HTR-8/SVneo (cell line): Measurements from ENCODE around the gene TMC7.

Experiments used
- DNase-seq: peaks from one replicate; pipeline ENCODE4 v3.0.0; 2011; ENCODE audit warnings: low spot score, mixed read lengths; ENCODE audit not compliant: insufficient read length
- FAIRE-seq: peaks from 2 replicates; lab custom pipeline; 2011; peaks lifted over from hg19 to GRCh38; lab: Jason Lieb, UNC

TMC7 gene

DNA sequence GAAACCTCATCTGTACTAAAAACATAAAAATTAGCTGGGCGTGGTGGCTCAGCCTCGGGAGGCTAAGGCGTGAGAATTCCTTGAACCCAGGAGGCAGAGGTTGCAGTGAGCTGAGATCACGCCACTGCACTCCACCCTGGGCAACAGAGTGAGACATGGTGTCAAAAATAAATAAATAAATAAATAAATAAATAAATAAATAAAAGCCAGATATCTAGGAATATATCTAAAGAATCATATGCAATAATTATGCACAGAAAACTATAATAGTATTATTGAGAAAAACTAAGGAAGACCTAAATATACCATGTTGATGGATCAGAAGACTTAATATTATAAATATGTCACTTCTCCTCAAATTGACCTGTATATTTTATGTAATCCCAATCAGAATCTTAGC, 37.0 kb downstream of the TMC7 start:
- DNase-seq (no peak), FAIRE-seq (no peak)

DNA sequence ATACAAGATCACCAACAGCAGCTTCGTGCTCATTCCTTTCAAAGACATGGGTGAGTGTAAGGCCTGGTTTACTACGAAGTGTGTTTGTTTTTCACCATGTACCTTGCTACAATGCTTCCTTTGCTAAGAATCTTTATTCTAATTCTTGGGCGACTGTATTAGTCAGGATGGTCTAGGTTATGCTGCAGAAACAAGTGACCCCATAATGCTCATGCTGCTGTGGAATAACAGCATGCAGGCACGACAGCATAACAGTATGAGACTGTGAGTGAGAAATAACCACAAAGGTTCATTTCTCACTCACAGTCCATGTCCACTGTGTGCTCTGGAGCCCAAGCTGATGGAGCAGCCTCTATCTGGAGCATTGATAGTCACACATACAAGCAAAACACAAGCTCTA, 38.0 kb downstream of the TMC7 start:
- no peak for FAIRE-seq
- DNase-seq = no peak

DNA sequence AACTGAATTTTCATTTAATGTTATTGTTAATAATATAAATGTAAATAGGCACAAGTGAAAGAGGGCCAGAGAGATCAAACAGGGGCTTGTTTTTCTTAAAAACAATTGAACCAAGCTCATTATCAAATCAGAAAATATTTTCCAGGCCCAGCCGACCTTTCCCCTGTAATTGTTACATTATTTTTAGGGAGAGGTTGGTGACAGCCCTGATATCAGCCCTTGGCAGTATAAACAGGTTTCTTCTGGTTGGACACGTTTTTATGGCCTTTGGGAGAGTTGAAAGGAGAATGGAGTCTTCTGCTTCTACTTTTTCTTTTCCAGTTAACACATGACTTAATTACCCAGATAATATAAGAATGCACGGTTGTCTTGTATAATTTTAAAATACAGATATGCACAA, 43.7 kb downstream of the TMC7 start:
- DNase-seq (no peak), FAIRE-seq (no peak)

DNA sequence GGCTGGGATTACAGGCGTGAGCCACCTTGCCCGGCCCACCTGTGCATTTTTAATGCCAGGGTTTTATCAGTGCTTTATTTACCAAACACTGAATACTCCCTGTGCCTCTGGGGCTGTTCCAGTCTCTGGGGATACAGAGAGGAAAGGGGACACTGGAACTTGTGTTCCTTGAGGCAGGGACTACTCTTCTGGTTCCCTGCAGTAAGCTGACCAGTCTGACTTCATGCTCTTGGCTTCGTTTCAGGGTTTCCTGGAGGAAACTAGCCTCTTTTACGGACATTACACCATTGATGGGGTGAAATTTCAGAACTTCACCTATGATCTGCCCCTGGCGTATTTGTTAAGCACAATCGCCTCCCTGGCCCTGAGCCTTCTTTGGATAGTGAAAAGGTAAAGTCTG, 46.2 kb downstream of the TMC7 start:
- DNase-seq (no peak), FAIRE-seq (no peak)

DNA sequence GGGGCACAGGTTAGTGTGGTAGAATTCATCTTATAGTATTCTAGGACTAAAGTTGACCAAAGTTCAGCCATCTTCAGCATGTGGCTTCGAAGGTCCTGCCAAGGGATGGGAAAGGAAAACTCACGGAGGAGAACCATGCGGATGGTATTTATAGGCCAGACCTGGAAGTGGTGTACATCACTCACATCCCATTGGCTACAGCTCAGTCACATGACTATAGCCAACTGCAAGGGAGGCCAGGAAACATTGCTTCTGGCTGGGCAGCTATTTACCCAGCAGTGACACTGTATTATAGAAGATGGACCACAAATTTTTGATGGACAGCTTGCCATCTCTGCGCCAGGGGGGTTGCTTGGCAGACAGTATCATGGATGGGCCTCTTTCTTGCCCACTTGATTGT, 48.0 kb downstream of the TMC7 start:
- no peak for FAIRE-seq

DNA sequence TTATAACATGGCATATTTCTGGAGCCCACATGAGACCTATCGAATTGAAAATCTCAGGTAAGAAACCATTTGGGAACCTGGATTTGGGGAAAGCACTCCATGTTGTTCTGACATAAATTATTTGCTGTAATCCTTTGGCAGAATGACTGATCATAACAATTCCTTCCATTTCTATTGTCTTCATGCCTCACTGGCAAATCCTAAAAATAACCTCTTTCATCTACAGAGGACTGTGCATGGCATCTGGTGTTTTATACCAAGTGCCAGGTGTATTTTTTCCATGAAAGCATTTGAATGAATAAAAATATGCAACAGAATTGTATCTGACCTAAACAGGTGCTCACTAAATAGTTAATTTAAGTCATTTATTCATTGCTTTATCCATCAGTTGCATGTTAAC, 50.0 kb downstream of the TMC7 start:
- FAIRE-seq (no peak), DNase-seq (no peak)

More for the DNA sequence above, 48.0 kb downstream of the TMC7 start:
- no peak for DNase-seq

DNA sequence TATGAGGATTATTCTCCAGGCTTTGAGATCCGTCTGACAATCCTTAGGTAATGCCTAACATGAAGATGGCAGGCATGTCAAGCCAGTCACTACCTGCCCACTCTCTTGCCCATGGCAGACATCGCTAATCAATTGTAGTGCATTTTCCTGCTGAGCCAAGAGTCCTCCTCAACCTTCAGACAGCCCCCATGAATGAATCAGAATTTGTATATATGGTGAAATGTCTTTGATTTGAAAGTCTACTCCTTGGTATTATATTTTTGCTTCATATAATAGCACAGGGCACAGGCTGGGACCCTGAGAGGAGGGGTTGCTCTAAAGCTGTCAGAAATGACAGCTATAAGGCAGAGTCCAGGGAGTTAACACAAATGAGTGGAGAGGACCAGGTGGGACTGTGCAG, 56.7 kb downstream of the TMC7 start:
- no peak for FAIRE-seq
- no peak for DNase-seq

DNA sequence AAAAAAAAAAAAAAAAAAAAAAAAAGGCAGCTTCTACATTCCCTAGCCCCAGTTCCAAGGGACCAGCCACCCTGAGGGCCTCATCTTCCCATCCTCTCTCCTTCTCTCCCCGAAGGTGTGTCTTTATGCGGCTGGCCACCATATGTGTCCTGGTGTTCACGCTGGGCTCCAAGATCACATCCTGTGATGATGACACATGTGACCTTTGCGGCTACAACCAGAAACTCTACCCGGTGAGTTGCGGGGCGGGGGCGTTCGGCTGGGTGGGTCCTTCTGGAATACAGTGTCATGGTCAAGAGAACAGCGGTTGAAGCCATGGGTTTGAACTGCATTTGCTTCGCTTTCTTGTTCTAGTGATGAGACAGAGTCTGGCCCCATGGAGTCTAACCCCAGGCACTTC, 61.0 kb downstream of the TMC7 start:
- no peak for DNase-seq
- FAIRE-seq = no peak

DNA sequence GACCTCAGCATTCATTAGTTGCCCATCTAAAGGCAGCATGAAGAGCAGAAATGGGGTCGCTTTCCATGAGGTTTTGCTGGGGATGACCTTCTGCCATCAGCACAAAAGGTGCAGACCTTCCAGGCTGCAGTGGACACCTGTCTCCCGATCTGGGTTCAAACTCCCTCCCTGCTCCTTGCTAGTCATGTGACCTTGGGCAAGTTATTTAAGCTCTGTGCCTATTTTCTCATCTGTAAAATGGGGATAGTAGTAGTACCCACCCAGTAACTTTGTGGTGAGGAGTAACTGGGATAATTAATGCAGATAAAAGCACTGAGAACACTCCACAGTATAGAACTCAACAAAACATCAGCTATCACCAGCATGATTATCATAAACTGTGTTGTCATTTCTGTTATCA, 62.3 kb downstream of the TMC7 start:
- FAIRE-seq (no peak), DNase-seq (no peak)

DNA sequence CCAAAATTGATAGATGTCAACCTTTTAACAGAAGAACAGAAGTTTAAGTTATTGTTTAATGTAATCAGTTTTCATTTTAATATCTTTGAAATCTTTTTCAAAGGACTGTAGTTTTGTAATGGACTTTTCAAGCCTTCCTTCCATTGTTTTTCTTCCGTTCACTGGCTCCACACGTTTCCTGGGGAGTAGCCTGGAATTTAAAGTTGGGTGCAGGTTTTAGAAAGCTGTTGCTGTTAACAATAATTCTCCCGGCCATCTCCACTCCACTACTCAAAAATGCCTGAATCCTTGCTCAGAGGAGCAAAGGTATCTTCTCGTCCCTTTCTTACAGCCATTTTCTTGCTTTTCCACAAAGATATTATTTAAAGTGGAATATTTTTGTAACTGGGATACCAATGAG, 79.0 kb downstream of the TMC7 start:
- DNase-seq (no peak), FAIRE-seq (no peak)

DNA sequence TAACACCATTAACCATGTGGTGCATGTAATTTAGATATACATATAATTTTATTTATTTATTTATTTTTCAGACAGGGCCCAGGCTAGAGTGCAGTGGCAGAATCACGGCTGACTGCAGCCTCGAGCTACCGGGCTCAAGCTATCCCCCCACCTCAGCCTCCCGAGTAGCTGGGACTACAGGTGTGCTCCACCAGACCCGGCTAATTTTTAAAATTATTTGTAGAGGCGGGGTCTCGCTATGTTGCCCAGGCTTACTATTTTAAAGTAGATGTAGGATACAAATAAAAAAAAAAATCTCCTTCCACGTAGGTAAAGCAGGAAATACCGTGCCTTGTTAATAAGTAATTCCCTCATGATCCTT, 83.2 kb downstream of the TMC7 start:
- FAIRE-seq (no peak), DNase-seq (no peak)

DNA sequence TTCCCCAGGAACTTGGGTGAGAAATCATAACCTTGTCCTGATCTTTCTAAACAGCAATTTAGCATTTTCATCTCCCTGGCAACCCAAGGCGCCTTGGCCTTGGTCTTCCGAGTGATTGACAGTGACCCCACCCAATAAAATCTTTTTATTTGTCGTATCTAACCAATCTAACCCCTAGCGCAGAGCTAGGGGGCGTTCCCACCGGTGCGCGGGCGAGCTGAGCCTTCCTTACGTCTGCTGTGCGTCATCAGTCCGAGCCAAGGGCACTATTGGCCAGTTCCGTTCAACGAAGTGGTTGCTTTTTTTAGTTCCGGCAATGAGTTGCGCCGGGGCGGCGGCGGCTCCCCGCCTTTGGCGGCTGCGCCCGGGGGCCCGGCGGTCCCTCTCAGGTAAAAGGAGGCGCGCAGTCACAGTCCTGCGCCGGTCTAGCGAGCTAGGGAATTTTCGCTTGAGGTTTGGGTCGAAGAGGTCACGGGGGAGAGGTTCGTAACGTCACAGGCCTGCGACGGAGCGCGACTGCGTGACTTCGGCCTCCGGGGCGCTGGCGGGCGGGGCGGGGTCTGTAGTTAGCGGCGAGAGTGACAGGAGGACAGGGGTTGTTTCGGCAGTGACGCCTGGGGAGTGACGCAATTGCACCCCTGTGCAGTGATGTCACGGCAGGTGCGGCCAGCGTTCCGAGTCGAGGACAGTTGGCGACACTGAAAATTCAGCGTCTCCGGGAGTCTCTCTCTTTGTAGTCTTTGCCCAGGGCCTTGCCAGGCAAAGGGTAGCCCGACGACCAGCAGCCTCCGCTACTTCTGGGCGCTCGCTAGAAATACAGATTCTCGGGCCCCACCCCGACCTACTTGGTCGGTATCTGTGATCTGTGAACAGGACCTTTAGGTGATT, 83.9 kb downstream of the TMC7 start, which contains the start of gene COQ7:
COQ7 (plus strand) TSS at position 266 of the 888 bp plus-strand sequence; CDS start at position 317, 51 bp downstream.
- peak; percentile 98 for DNase-seq
- peak; percentile 73 for FAIRE-seq

DNA sequence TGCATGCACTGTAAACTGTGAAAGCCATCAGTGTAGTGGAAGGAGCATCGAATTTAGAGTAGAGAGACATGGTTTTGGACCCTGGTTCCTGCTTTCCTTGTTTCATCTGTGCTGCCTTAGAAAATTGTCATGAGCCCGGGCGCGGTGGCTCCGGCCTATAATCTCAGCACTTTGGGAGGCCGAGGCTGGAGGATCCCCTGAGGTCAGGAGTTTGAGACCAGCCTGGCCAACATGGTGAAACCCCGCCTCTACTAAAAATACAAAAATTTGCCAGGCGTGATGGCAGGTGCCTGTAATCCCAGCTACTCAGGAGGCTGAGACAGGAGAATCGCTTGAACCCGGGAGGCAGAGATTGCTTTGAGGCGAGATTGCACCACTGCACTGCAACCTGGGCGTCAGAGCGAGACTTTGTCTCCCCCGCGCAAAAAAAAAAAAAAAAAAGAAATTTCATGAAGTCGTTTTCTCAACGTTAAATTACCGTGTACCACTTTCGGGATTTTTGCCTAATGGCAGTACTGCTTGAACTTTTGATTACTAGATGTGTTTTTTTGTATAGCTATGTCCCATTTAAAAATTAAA, 84.6 kb downstream of the TMC7 start:
- DNase-seq (no peak), FAIRE-seq (no peak)

DNA sequence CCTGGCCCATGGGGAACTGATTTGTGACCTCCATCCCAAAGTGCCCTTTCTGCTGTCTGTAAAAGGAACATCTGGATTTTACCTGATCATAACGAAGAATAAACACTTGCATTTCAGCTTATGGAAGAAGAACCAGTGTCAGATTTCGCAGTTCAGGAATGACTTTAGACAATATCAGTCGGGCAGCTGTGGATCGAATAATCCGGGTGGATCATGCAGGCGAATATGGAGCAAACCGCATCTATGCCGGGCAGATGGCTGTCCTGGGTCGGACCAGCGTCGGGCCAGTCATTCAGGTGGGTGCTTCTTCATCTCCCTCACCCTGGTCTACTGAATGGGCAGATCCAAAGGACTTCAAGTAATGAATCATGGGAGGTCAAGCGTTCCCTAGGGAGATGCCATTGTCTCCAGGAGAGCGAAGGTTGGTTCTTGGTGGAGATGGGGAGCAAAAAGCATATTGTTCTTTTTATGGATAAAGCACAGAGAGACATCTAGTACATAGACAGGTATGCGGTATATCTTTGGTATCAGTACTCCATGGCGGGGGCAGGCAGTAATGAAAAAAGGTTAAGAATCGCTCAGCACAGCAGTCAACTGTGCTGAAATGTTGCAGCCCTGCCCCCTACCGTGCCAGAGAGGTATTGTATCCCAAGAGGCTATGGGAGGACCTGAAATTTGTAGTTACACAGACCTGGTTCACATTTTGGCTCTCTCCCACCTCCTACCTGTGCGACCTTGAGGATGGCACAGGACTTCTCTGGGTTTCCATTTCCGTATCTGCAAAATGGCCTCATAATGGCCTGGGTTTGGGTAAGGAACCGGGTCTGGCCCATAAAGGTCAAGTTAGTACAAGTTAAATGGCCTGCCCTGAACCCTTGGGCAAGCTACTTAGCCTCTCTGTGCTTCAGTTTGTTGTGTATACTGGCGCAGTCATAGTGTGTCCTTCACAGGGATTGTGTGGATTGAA, 88.4 kb downstream of the TMC7 start:
- no peak for FAIRE-seq
- peak; percentile 19 for DNase-seq

DNA sequence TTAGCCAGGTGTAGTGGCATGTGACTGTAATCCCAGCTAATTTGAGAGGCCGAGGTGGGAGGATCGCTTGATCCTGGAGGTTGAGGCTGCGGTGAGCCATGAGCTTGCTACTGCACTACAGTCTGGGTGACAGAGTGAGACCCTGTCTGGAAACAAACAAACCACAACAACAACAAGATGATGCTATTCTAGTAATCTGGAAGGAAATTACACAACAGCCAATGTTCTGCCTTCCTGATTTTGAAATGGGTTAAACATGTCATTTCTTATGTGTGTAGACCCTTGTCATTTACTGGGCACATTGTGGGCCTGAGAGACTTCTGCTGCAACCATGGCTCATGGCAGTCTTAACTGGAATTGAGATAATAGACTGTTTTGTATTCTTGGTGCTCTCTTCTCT, 89.6 kb downstream of the TMC7 start:
- FAIRE-seq (no peak), DNase-seq (no peak)

DNA sequence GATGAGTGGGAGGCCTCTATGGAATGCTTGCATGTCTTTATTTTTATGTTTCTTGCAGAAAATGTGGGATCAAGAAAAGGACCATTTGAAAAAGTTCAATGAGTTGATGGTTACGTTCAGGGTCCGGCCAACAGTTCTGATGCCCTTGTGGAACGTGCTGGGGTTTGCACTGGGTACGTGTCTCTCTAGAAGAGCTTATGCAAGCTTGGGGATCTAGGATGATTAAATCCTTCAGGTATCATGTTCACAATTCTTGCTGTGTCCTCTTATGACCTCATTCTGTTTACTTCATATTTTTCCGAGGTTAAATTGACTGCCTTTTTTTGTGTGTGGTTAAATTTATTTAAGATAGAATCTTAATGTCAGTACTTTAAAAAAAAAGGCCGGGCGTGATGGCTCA, 90.1 kb downstream of the TMC7 start:
- FAIRE-seq = no peak
- DNase-seq = no peak

DNA sequence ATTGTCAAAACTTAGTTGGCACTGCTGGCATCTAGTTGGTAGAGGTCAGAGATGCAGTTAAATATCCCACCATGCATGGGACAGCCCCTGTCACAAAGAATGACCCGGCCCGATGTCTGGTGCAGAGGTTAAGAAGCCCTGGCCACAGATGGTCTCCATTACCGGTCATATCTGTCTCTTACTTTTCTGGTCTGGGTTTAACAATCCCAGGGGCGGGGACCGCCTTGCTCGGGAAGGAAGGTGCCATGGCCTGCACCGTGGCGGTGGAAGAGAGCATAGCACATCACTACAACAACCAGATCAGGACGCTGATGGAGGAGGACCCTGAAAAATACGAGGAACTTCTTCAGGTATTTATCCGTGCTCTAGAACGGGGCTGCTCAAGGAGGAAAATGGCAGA, 91.8 kb downstream of the TMC7 start:
- FAIRE-seq (no peak), DNase-seq (no peak)

DNA sequence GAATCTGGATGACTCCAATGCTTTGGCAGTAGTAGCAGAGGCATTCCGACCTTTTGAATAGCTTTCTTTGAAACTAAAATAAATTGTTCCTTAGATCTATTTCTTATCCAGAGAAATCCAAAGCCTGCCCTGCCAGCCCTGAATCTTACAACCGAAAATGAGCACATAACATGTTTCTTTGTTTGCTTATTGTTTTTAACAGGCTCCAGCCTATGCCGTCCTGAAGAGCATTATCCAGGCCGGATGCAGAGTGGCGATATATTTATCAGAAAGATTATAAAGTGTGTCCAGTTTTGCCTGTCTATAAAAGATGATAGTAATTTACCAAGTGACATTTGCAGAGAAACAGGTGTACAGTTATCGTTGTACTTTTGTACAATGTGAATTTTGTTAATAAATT, 94.1 kb downstream of the TMC7 start:
- no peak for DNase-seq
- FAIRE-seq = no peak

DNA sequence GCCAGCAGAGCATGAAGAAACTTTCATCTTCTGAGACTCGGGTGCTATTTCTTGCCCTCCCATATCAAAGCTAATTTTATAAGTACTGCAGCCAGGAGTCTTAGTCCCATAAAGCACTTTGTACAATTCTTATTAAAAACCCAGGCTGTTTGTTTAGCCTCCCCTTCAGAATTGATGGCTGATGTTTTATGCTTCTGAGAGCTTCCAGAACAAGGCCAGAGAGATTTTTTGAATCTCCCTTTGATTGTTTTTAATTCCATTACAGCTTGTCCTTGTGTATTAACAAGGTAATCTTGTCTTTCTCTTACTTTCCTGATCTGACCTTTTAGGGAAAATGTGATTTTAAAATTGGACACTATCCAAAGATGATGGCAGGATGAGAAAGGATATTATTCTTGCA, 99.9 kb downstream of the TMC7 start:
- FAIRE-seq (no peak), DNase-seq (no peak)

DNA sequence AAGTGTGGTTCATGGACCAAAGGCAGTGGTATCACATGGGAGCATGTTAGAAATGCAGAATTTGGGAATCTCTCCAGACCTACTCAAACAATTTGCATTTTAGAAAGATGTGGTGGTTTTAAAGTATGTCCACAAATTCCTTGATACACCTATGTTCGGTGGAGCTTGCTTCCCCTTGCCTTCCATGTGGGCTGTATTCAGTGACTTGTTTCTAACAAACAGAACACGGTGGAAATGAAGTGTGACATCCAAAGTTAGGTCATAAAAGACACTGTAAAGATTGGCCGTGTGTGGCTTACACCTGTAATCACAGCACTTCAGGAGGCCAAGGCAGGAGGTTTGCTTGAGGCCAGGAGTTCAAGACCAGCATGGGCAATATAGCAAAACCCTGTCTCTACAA, 100.4 kb downstream of the TMC7 start:
- FAIRE-seq = no peak

DNA sequence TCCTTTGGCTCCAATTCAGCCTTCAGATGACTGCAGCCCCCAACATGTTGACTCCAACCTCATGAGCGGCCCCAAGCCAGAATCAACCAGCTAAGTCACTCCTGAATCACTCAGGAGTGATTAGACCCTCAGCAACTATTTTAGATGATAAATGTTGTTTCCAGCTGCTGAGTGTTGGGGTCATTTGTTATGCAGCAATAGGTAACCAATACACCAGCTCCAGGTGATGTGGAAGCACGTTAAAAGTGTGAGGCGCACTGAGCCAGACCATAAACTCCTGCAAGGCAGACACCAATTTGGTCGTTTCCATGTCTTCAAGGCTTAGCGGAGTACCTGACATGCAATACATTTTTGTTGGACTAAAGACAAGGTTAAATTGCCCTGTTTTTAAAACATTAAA, 101.1 kb downstream of the TMC7 start:
- DNase-seq = no peak
- FAIRE-seq = no peak

More for the DNA sequence above, 100.4 kb downstream of the TMC7 start:
- no peak for DNase-seq
